Measurements from ENCODE around the gene UNC5C.

UNC5C gene

DNA sequence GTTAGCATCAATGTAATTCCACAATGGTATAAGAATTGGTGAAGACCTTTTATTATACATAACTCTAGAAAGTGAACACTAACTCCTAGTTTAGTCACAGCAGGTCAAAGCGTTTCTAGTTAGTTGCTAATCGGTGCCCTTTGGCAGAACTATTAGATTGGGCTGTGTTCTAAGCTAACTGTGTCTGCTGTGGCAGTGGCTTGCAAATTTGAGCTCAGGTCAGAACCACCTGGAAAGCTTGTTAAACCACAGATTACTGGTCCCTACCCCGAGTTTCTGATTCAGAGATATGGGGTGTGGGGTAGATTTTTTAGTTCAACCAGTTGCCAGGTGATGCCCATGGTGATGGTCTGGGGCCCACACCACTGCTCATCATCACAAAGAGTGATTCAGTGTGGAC lies 332.1 kb downstream of the UNC5C start:
- DNase-seq (ENCODE audit: low read depth): no peak

GRCh38 chr4:95215991-95216605 lies 332.7 kb downstream of the UNC5C start:
- no peak for DNase-seq (ENCODE audit: low read depth)

DNA sequence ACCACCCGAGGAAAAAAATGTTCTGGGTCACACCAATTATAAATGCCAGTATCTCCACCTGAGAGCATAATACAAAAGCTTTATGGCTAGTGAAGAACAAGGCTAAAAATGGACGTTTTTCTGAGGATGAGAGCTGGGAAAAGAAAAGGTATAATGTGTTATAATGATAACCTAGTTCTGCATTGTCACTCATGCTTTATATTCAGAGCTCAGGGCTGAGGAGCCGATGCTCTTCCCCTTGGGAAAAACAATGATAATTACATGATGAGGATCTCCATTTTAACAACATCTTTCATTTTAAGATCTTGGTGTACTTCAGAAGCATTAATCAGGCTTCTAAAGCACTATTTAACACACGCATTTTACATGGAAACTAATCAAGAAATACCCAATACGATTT lies 333.7 kb downstream of the UNC5C start:
- no peak for DNase-seq (ENCODE audit: low read depth)

DNA sequence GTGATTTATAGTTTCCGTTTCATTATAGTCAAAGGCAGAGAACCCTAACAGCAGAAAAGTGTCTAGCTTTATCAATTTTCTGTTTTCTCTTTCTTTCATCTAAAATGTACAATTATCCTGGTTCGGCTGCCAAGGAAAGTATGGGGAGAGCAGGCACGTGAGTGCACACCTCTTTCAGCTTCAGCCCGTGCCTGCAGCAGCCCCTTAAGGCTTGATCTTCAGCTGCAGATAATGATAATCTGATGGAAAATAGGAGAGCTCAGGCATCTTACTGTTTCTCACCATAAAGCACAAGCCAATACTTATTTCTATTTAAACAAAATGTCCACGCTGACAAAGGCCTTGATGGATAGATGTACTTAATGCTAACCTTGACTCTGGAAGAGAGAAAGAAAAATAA lies 334.4 kb downstream of the UNC5C start:
- no peak for DNase-seq (ENCODE audit: low read depth)

DNA sequence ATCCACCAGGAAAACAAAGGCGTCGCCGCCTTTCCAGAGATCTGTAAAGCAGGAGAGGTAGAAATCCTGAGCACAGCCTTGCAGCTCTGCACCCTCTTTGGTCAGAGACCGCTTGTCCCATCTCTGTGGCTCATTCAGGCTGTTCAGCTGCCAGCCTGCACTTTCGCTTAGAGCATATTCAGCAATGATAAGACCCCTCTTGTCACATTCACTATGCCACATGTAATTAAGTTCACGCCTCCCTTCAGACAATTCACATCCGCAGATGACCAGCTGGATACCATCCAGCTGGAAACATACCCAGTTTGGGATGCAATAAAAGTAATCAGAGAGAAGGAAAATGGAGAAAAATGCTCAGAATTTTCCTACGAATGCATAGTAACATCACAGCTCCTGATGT lies 335.4 kb downstream of the UNC5C start:
- DNase-seq (ENCODE audit: low read depth): no peak

DNA sequence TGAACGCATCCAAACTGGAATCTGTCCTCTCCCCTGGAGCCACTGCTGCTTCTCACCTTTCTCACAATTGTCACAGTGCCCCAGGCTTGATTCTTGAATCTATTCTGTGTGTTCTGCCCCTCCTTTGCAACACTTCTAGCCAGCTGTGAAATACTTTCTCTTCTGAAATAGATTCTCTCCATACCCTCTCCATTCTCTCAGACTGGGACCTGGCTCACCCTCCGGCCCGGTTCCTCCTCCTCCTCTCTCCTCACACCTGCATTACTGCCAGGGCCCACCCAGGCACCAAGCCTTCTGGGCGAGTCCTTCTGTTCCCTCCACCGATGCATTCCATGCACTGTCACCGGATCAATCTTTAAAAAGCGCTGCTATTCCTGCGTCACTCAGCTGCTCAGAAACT lies 336.1 kb downstream of the UNC5C start:
- no peak for DNase-seq (ENCODE audit: low read depth)

- no peak for DNase-seq (ENCODE audit: low read depth)
Observed at GRCh38 chr4:95209927-95210326, 338.8 kb downstream of the UNC5C start.

- no peak for DNase-seq (ENCODE audit: low read depth)
Observed at GRCh38 chr4:95204873-95205272, 343.9 kb downstream of the UNC5C start.

GRCh38 chr4:95204267-95204844 lies 344.4 kb downstream of the UNC5C start:
- no peak for DNase-seq (ENCODE audit: low read depth)

DNA sequence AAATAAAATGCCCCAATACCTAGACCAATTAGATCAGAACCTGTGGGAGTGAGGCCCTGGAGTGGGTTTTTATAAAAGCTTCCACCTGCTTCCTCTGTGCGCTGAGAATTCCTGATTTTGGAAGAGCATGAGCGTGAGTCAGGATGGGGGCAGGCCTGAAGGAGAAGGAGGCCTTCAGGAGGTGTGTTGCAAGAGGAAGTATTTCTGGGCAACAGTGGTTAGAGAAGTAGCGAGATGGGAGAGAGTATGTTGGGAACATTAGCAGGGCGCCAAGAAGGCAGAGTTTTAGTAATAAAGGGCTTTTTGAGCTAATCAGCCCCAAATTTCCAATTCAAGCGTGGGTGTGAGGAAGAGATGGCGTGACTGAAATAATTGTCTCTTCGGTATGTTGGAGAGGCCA lies 349.8 kb downstream of the UNC5C start:
- DNase-seq (ENCODE audit: low read depth): no peak

DNA sequence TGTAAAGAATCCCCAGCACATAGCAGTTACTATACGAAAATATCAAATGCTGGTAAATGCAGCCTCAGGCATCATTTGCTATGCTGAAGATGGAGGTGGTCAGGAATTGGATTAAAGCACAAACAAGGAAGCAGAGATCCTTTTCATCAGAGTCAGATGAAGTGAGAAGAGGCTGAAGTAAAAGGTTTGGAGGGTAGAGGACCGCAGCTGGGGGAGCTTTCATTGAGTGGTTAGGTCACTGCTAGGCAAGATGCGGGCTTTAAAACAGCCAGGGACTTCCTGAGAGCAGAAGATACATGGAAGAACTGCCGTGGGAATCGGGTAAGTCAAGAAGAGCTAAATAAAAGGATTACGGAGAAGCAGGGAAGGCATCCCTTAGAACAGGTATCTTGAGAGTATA lies 351.4 kb downstream of the UNC5C start:
- DNase-seq (ENCODE audit: low read depth): no peak

DNA sequence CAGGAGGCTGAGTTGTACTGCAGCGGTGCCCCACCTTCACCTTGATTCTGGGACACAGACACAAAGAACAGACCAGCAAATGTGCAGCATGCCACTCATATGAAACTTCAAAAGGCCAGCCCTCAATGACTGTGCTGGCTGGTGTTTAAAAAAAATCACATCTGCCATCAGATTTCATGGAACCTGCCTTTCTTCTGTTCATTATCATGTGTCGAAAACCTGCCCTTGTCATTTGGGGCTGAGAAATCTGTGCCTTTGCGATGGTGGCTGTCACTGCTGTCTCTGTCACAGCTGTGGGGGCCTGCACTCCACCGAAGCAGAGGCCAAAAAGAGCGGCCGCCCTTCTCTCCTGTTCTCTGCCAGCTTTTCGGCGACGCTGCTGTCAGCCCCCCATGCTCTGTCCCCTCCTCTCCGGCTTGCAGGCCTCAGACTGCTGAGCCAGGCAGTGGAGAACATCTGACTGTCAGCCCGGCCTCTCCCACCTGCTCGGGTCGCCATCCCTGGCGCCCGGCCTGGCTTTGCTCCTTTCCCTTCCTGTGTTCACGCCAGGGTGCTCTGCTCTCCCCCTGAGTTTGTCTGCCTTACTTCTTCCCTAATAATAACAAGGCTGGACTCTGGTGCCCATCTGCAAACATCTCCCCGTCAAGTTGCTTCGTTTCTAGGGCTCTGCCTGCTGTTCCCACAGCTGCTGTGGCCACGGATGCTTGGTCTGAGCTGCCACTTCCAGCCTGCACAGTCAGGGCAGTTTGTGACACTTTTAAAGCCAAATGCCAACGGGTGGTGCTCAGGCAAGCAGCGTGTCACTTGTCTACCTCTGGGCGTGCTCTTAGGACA lies 355.2 kb downstream of the UNC5C start:
- DNase-seq (ENCODE audit: low read depth): no peak

DNA sequence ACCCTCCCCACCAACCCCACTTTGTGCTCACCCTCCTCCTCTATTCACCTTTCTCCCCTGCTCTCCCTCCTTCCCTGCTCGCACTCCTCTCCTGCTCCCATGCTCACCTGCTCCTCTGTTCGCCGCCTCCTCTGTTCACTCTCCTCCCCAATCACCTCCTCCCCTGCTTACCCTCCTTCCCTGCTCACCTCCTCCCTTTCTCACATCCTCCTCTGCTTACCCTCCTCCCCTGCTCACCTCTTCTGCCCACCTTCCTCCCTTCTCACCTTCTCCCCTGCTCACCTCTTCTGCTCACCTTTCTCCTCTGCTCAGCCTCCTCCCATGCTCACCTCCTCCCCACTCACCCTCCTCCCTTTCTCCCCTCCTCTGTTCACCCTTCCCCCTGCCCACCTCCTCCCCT lies 357.2 kb downstream of the UNC5C start:
- no peak for DNase-seq (ENCODE audit: low read depth)

GRCh38 chr4:95190751-95191436 lies 357.9 kb downstream of the UNC5C start:
- DNase-seq (ENCODE audit: low read depth): no peak

GRCh38 chr4:95188701-95189370 lies 359.9 kb downstream of the UNC5C start:
- no peak for DNase-seq (ENCODE audit: low read depth)

GRCh38 chr4:95186666-95187065 lies 362.1 kb downstream of the UNC5C start:
- DNase-seq (ENCODE audit: low read depth): no peak

DNA sequence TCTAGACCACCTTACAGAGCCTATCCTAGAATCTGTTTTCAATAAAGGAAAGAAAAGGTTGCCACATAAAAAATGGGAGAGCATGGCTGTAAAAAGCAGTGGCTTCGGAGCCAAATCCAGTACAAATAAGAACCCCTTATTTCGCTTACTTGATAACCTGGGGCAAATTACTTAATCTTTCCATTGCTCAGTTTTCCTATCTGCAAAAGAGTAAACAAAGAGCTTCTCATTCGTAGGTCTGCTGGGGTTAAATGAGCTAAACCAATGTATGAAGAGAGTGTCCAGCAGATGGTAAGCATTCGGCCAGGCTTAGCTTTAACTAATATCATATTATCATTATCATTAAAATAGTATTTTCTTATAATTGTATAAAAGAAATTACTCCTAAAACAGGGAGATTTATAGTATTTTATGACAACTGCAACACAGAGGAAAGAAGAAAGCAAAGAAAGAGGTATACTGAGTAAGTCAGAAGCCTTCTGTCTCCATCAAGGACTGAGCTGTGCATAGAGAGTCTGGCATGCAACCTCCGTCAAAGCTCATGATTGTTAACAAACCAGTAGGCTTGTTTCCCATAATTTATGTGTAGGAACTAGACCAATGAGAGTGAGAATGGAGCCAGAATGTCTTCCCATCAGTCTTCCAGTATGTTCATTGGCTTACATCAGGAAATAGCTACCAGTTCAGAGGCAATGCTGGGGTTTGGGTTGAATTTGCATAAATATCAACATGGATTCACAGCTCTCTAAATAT lies 364.9 kb downstream of the UNC5C start:
- no peak for DNase-seq (ENCODE audit: low read depth)

DNA sequence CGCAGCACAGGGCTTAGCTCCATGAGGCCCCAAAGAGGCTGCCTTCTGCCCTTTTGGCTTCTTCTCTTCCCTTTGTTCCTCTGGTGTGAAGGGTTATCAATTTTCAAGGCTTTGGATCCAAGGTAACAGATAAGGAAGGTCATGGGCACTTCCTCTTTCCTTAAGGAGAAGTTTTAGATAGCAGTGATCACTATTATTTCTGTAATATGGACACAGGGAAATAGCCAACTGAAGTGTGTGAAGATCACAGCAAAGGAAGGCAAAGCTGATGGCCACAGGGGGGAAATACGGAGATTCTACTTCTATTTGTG lies 366.8 kb downstream of the UNC5C start:
- no peak for DNase-seq (ENCODE audit: low read depth)

GRCh38 chr4:95181243-95181995 lies 367.4 kb downstream of the UNC5C start:
- no peak for DNase-seq (ENCODE audit: low read depth)

DNA sequence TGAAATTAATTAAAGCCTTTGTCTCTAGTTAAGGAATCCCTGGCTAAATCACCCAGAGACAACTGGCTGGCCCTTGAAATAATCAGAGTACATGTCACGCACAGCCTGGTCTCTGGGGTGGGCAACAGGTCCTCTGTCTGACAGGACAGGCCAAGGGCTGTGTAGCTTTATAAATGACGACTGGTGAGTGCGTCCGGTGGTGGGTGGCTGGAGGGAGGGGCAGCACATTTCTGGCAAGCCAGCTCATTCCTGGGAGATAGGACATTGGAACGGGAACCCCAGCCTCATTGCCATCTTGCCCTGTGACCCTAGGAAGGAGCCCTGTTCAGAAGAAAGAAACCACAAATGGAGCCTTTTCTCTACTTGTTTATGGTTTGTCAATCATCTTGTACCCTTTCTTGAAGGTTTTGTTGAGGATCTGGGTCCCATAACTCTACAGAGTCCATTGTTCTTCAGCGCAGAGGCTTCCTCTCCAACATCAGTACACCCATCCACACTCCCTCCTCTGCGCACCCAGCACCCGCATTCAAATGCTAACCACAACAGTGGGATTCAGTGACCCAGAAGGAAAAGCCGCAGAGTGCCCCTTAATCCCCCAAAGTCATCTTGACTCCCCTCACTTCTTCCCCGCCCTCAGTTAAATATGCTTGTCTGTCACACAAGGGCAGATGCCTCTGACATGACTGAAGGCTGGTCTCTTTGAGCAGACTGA lies 368.1 kb downstream of the UNC5C start:
- DNase-seq (ENCODE audit: low read depth): no peak

Measured in fibroblast of gingiva (primary cell).